HL-60 (cell line): ENCODE measurements around the gene PACS1.

Experiments
- GABPA ChIP-seq: IDR thresholded peaks from 2 replicates; pipeline ENCODE4 v1.6.1; 2012; ENCODE audit warnings: low read depth
- TF ChIP-seq, protein P1 (sequence below): IDR thresholded peaks from one replicate; pipeline ENCODE4 v1.5.1; 2011; ENCODE audit warnings: low read length, control low read depth, inconsistent platforms; ENCODE audit not compliant: insufficient read depth

DNA sequence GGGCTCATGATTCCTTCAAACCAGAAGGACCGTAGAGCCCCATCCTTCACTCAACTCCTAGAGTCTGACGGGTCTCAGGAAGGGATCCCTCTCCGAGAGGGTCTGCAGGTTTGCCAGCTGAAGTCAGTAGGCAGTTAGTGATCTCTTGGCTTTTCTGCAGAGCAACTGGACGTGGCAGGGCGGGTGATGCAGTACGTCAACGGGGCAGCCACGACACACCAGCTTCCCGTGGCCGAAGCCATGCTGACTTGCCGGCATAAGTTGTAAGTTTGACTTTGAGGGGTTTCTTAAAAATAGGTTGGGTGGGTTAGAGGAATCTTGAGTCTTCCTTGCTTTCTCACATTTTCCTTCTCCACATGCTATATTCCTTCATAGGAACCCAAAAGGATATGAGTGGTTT, 165.1 kb downstream of the PACS1 start:
- TF ChIP-seq, protein P1, sequence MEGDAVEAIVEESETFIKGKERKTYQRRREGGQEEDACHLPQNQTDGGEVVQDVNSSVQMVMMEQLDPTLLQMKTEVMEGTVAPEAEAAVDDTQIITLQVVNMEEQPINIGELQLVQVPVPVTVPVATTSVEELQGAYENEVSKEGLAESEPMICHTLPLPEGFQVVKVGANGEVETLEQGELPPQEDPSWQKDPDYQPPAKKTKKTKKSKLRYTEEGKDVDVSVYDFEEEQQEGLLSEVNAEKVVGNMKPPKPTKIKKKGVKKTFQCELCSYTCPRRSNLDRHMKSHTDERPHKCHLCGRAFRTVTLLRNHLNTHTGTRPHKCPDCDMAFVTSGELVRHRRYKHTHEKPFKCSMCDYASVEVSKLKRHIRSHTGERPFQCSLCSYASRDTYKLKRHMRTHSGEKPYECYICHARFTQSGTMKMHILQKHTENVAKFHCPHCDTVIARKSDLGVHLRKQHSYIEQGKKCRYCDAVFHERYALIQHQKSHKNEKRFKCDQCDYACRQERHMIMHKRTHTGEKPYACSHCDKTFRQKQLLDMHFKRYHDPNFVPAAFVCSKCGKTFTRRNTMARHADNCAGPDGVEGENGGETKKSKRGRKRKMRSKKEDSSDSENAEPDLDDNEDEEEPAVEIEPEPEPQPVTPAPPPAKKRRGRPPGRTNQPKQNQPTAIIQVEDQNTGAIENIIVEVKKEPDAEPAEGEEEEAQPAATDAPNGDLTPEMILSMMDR = no peak
- no peak for TF ChIP-seq GABPA
